ENCODE results near the gene SNCB.
"Not testable (repeated sequence)": the region's sequence is repeated elsewhere in the genome, so short reads cannot be mapped to it uniquely, and the experiment has no call there.

SNCB gene

GRCh38 chr5:176596689-176597416 is 33.5 kb downstream of the SNCB start:
- peak; percentile 65 for DNase-seq

DNA sequence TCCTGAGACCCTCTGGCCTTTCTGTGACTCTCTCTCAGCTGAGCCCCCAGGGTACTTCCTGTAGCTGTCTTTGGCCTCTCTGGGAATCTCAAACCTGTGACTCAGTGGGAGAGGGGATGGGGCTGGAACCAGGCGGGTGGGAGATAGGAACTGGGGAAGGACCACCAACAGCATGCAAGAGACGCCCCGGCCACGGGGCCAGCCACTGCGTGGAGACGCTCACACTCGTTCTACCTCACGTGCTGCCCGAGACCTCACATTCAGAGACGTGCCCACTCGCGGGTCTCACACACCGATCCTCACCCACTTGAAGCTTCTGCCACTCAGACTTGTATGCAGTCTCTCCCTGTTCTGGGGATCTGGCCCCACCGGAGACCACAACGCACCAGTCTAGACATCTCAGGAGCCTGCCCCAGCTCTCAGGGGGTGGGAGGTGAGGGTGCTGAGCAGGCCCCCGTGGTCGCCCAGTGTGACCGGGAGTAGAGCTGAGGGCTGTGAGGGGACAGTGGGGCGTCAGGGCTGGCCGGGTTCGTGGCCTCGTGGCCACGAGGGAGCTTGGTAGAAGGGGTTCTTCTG is 34.2 kb downstream of the SNCB start:
- DNase-seq, result no peak

DNA sequence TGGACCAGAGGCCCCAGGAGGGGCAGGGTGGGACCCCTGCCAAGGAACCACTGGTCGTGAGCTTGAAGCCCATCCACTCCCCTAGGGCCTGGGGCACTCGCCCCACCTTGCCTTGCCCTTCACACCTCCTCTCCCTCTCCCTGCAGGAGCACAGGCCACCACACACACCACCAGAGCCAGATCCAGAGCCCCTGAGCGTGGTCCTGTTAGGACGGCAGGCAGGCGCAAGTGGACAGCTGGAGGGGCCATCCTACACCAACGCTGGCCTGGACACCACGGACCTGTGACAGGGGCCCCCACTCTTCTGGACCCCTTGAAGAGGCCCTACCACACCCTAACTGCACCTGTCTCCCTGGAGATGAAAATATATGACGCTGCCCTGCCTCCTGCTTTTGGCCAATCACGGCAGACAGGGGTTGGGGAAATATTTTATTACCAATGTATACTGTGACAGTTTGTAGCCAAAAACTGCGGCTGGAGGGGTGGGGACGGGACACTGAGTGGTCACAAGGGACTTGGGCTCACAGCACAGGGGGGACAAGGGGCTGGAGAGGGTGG is 34.9 kb downstream of the SNCB start:
- DNase-seq, result no peak

DNA sequence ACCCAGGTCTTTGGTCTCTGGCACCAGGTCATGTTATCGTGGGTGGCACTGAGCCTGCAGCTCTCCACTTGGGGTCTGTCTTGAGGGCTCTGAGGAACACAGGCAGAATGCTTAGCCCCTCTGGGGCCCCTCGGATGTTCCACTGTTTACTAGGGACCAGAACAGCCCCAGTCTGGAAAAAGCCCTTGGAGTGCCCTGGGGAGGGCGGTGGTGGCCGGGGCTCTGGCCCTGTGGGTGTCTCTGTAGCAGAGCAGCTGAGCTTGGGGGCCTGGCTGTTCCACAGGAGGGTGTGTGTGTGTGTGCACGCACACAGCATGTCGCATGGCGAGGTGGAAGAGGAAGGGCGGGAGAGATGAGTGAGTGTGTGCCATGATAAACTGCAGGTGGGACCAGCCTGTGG is 35.8 kb downstream of the SNCB start:
- no peak for DNase-seq

DNA sequence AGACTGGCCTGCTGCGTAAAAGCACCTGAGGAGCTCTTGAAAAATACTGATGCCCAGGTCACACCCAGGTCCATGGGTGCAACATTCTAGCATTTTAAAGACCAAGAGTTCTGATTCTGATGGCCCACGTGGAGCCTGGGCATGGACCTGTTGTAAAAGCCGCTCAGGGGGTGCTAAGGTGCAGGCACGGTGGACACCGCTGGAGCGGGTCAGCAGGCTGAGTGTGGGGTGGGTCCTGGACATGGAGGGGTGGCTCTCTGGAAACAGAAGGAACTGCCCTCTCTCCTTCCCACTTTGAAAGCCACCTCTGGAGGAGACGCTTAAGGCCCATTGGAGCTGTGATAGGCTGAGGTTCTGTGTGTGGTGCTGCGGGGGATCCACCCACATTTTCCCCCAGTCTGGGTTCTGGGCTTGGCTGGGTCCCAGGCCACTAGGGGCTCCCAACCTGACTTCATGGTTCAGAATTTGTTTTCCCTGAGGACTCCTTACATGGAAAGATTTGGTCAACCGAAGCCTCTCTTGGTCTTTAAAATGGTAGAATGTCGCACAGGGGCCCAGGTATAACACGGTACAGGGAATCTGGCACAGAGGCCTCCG is 37.0 kb downstream of the SNCB start:
- DNase-seq, result no peak

- DNase-seq, result no peak
Measured at GRCh38 chr5:176592573-176592972, 37.8 kb downstream of the SNCB start.

DNA sequence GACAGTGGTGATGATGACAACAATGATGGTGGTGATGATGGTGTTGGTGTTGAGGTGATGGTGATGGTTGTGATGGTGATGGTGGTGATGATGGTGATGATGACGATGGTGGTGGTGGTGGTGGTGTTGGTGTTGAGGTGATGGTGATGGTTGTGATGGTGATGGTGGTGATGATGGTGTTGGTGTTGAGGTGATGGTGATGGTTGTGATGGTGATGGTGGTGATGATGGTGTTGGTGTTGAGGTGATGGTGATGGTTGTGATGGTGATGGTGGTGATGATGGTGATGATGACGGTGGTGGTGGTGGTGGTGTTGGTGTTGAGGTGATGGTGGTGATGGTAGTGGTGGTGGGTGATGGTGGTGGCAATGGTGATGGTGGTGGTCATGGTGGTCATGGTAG is 38.7 kb downstream of the SNCB start:
- not testable (repeated sequence) for DNase-seq

GRCh38 chr5:176590035-176590717 is 40.2 kb downstream of the SNCB start:
- DNase-seq, result no peak

DNA sequence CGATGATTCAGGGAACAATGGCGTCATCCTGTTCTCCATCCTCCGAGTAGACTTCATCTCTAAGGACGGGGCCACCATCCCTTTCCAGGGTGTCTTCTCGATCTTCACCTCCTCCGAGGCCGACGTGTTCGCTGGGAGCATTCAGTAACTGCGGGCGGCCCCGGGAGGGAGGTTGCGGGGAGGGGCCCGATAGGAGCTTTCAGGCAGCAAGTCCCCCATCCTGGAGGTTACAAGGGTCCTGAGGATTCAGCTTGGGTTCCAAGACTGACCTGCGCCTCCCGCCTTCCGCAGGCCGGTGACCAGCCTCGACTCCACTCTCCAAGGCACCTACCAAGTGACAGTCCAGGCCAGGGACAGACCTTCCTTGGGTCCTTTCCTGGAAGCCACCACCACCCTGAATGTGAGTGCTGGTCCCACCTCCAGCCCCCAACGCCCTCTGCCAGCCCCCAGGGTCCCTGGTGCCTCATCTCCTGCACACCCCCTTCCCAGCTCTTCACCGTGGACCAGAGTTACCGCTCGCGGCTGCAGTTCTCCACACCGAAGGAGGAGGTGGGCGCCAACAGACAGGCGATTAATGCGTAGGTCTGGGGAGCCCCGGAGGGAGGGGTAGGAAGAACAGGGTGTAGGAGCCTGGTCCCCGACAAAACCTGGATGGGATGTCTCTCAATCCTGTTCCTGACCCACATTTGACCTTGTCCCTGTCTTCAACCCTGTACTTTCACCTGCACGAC is 41.1 kb downstream of the SNCB start:
- no peak for DNase-seq

DNA sequence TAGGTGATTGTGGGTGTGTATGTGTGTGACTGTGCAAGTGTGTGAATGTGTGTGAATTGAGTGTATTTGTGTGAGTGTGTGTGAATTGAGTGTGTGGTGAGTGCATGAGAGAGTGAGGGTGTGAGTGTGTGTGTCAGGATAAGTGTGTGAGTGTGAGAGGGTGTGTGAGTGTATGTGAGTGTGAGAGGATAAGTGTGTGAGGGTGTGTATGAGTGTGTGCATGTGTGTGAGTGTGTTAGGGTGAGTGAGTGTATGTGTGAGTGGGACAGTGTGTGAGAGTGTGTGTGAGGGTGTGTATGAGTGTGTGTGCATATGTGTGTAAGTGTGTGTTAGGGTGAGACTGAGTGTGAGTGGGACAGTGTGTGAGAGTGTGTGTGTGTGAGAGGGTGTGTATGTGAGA is 42.0 kb downstream of the SNCB start:
- DNase-seq, result no peak

GRCh38 chr5:176587398-176587797 is 42.9 kb downstream of the SNCB start:
- no peak for DNase-seq

DNA sequence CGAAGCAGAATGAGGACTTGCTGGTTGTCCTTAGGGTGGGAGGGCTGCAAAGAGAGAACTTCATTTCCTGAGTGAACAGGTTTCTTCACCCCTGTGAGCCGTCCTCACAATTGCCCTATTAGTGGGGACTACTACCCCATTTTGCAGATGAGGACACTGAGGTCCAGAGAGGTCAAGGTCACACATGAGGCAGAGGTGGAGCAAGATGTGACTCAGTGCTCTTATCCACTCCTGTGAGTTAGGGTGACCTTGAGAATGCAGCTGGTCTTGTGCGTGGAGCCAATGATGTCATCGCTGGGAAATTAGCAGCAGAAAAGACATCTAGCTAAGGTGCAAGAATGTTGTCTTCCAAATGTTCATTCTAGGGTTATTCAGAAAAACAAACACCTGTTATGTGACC is 47.3 kb downstream of the SNCB start:
- DNase-seq, result no peak

DNA sequence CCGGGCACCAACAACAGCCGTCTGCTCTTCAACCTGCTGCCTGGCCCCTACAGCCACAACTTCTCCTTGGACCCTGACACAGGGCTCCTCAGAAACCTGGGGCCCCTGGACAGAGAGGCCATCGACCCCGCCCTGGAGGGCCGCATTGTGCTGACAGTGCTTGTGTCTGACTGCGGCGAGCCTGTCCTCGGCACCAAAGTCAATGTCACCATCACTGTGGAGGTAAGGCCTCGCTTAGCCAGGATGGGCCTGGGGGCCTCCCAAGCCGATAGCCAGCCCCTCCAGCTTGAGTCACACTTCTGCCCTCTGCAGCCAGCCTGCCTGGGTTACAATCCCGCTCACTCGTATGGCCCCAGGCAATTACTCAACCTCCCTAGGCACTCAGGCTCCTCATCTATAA is 49.0 kb downstream of the SNCB start:
- no peak for DNase-seq

DNA sequence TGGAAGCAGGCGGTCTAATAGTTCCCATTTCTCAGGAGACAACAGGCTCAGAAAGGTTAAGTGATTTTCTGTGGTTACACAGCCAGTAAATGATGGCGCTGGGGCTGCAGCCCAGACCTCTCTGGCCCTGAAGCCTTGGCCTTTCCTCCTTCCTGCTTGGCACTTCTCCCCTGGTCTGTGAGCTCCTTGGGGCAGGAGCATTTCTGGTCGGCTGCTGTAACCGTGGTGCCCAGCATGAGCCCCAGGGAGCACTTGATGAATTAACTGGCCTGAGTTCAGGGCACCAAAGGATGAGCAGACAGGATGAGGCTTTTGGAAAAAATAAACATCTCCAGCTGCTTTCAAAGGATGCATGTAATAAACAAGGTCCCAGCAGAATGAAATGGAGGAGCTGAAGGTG is 51.0 kb downstream of the SNCB start:
- DNase-seq, result no peak

DNA sequence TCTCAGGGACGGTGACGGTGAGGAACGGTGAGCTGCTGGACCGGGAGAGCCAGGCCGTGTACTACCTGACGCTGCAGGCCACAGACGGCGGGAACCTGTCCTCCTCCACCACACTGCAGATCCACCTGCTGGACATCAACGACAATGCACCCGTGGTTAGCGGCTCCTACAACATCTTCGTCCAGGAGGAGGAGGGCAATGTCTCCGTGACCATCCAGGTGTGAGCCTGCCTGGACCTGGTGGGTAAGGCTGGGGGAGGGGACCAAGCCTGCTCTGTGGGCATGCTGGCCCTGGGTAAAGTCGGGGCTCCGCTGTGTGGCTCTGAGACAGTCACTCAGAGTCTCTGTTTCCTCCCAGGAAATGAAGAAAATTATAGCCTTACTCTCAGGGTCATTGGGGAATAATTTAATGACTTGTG is 51.9 kb downstream of the SNCB start:
- peak; percentile 36 for DNase-seq

DNA sequence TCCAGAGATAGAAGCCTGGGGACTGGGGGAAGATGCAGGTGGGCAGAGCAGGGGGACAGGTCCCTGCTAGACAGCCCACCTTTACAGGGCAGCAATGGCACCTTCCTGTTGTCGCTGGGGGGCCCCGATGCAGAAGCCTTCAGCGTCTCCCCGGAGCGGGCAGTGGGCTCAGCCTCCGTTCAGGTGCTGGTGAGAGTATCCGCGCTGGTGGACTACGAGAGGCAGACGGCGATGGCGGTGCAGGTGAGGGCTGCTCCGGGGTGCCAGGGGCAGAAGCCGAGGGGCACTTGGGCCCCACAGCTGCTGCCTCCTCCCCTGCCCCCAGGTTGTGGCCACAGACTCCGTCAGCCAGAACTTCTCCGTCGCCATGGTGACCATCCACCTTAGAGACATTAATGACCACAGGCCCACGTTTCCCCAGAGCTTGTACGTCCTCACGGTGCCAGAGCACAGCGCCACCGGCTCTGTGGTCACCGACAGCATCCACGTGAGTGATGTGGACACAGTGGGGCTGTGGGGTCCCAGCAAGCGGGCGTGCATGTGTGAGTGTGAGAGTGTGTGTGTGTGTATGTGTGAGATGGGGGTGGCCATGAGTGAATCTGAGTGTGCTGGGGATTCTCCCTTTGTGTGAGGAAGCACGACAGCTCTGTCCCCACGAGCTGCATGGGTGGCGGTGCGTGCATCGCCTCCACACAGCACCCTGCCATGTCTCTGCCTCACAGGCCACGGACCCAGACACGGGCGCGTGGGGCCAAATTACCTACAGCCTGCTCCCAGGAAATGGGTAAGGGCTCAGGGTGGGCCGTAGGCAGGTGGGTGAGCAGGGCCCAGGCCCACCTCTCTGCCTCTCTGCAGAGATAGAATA is 52.8 kb downstream of the SNCB start:
- DNase-seq, result no peak

DNA sequence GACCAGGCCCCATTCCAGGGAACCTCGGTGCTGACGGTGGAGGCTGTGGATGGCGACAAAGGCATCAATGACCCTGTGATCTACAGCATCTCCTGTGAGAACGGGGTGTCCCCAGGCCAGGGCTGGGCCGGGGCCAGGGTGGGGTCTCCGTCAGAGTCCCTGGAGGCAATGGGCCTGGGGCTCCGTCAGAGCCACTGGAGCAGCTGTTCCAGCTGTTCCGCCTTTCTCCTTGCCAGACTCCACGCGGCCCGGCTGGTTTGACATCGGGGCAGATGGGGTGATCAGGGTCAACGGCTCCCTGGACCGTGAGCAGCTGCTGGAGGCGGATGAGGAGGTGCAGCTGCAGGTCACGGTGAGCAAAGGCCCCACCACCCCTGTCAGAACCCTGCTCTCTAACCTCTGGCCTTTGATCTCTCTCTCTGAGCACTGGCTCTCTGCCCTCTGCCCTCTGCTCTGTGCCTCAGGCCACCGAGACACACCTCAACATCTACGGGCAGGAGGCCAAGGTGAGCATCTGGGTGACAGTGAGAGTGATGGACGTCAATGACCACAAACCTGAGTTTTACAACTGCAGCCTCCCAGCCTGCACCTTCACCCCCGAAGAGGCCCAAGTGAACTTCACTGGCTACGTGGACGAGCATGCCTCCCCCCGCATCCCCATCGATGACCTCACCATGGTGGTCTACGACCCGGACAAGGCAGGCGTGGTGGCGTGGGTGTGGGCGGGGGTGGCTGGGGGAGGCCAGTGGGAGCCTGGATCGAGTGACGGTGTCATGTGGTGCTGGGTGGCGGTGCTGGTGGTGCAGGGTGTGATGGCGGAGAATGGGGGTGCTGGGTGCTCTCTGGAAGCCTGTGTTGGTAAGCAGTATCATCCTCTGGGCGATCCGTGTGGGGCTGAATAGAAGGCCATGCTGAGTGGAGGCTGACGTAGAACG is 54.6 kb downstream of the SNCB start:
- DNase-seq, result no peak

GRCh38 chr5:176575066-176575465 is 55.3 kb downstream of the SNCB start:
- no peak for DNase-seq

DNA sequence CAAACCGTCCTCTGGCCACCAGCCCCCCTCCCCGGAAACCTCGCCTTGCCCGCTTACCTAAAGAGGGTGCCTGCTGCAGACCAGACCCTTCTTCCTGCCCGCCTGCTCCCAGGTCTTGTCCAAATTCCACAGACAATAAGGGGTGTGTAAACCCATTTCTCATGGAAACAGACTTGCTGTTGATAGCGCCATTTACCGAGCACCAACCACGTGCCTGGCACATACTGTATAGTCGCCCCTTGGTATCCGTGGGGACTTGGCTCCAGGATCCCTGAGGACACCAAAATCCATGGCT is 56.1 kb downstream of the SNCB start:
- no peak for DNase-seq

GRCh38 chr5:176573564-176574296 is 56.6 kb downstream of the SNCB start:
- peak; percentile 62 for DNase-seq
